ENCODE measurements around the gene PLEKHH1.

Gene PLEKHH1

DNA sequence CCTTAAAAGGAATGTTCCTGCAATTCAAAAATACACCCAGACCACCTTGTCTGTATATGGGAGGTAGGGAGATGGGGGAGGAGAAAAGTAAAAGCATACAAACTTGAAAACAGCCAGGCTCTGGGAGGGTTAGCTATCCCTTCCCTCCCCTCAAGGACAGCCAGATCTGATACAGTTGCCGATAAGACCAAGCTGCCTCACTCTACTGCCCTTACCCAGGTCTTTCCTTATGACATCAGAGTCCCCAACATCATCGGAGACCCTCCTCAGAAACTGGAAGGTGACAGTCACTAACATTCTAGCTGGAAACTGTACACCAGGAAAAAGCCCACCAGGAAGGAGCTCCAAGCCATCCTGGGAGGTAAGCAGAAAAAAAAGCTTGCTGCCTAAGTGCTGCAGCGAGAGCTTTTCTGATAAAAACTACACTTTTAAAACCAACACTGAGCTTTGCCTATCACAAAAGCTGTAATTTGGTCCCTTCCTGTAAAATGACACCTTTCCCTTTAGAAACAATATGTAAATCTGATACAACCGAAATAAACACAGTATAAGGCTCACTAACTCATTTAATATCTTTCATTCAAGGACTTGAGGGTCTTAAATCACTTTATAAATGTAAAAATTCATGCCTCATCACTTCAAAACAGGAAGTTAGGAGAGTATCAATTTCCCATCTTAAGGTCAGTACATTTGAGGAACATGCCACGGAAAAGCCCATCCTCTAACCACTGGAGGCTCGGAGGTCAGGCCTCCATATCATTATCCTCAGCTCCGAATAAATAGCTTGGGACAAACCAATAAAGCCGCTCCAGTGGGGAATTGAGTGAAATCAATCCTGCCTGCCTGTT is 20.4 kb upstream of the PLEKHH1 start:
- DNase-seq: no peak

DNA sequence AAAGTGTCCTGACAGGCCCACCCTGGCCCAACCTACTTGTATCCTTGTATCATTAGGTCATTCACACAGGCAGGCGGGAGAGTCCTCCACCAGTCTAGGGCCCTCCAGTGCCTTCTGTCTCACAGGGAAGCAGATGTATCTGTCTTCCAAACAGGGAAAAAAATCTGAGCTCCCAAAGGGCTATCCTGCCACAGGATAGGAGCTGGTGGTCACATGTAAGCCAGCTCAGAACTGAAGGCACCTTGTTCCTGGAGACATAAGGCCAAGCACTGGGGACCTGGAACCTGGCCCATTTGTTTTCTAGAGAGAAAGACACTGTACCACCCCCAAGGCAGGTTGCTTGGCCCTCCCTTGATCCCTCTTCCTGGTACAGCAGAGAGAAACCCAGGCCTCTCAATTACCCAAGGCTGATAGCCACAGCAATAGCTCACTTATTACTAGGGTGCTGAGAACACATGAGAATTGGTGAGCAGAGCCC is 19.4 kb upstream of the PLEKHH1 start:
- no peak for DNase-seq

DNA sequence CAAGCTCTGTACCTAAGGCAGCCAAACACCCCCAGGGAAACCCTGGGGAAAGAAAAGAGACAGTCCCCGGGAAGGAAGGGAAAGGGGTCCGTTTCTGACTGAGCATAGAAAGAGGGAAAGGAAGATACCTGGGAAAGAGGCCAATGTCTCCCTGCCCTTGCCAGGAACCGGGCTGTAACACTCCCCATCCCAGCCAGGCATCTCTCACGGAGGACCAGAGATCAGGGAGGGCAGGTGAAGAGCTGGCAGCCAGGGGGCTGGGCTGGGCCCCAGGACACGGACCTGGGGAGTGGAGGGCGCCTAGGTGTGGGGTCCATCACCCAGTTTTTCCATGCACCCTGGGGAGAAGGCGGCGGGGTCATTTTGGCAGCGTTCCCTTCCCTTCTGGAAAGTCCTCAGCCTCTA is 18.9 kb upstream of the PLEKHH1 start:
- no peak for DNase-seq

DNA sequence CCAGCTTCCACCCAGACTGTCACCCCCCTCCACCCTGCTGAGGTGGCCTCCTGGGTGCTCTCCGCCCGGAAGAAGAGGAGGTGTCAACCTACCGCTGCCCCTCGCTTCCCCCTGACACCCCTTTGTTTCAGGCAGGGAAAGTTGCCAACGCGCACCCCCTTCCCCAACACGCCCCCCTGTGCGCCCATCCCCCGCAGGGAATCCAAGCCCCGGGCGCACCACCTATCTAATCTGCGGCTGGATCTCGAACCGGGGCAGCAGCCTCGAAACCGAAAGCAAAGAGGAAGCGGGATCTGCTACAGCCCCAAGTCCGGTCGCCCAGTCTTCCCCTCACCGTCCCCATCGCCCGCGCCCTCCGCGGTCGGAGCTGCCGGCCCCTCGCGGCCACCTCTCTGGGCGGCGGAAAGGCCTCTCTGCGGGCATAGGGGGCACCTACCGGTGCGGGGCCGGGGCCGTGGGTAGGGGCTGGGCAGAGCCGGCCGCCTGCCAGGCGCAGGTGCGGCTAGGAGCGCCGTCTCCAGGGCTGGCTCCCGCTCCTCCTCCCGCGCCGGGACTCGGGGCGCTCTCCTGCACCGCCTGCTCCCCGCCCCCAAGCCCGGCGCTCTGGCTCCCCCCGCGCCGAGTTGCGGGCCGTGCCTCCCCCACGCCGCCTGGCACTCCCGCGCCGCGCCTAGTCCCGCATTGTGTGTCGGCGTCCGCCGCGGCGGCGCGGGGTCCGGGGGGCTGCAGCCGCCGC is 18.3 kb upstream of the PLEKHH1 start:
- DNase-seq: no peak

DNA sequence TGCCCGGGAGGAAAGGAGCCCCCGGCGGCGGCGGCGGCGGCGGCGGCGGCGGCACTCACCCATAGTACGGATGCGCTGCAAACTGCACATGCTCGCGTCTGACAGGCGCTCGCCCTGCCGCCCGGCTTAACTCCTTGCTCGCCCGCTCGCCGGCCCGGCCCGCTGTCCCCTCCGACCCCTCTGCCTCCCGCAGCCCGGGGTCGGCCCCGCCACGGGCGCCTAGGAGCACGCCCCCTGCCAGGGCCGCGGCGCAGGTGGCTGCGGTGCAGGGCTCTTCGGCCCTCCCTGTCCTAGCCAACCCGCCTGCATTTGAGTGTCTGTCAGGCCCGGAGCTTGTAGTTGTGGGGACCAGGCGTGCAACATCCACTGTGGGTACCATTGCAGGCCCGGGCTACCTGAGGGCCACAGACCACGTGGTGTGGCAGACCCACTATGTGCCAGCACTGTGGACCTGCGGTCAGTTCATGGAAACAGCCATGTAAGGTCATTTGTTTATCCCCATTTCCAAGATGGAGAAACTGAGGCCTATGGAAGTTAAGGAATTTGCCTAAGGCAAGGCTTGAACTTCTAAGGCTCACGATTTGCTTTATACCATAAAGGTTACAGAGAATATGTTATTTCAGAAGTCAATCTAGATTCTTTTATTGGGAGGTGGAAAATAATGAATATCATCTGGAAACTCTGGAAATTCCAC is 17.6 kb upstream of the PLEKHH1 start:
- DNase-seq: no peak

DNA sequence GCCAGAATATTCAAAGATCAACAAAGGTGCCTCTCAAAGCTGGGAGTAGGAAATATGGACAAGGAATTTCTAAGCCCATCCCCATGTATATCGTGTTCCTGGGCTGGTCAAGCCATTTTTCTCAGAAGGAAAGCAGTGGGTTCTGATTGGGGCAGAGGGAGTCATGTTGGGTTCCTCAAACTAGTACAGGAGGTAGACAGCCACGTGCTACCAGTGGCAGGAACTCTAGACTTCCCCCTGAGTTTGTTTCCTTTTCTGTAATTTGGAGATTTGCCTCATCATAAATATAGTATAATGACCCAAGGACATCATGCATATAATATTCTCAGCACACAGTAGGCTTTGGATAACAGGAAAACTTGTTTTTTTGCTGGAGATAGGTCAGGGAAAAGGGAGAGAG is 16.4 kb upstream of the PLEKHH1 start:
- DNase-seq: no peak

DNA sequence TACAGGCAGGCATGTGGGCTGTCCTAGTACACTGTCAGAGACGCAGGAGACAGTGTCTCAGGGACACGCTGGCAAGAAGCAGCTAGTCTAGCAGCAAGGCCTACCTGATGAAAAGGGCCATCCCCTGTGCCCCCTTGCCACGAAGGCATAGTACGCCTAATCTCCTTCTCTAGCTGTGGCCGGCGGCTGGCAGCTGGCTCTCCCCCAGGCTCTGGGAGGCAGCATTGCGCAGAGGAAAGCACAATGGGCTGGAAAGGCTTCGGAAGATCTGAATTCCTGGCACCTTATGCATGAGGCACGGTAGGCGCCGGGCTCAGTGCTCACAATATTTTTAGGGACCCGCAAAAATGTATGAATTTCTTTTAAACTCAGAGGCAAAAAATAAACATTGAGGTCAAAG is 16.0 kb upstream of the PLEKHH1 start:
- no peak for DNase-seq

DNA sequence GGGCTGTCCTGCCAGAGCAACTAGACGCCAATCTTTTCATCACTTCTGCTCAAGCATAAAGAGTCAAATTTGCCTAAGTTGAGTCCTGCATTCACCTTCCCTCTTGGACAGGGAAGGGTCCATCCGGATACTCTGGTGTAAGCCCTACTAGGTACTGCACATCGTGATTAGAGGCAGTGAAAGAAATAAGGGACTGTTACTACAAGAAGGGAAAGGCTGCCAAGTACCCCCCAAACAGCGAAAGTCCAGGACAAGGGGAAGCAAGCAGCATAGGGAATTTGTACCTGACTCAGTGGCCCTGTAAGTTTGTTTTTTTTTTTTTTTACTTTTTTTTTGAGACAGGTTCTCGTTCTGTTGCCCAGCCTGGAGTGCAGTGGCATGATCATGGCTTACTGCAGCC is 13.7 kb upstream of the PLEKHH1 start:
- DNase-seq: no peak

DNA sequence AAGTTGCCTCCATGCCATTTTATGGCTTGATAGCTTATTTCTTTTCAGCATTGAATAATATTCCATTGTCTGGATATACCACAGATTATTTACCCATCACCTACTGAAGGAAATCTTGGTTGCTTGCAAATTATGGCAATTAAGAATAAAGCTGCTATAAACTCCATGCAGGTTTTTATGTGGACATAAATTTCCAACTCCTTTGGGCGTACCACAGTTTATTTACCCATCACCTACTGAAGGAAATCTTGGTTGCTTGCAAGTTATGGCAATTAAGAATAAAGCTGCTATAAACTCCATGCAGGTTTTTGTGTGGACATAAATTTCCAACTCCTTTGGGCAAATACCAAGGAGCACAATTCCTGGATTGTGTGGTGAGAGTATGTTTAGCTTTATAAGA is 12.6 kb upstream of the PLEKHH1 start:
- no peak for DNase-seq

DNA sequence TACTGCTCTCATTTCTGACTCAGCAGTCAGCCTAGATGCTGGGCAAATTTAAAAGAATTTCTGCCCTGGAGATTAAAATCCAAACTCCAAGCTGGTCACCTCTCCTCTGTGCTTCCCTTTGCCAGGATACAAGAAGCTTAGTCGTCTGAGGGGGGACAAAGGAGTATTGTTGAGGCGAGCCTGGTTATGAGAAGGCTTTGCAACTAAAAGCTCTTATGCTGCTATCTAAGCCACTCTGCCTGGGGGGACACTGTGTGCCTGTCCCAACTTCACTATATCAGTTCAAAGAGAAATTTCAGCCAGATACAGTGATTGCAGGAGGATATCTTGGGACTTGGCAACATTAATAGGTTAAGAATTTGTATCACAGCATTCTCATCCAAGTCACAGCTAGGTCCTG is 10.8 kb upstream of the PLEKHH1 start:
- no peak for DNase-seq

DNA sequence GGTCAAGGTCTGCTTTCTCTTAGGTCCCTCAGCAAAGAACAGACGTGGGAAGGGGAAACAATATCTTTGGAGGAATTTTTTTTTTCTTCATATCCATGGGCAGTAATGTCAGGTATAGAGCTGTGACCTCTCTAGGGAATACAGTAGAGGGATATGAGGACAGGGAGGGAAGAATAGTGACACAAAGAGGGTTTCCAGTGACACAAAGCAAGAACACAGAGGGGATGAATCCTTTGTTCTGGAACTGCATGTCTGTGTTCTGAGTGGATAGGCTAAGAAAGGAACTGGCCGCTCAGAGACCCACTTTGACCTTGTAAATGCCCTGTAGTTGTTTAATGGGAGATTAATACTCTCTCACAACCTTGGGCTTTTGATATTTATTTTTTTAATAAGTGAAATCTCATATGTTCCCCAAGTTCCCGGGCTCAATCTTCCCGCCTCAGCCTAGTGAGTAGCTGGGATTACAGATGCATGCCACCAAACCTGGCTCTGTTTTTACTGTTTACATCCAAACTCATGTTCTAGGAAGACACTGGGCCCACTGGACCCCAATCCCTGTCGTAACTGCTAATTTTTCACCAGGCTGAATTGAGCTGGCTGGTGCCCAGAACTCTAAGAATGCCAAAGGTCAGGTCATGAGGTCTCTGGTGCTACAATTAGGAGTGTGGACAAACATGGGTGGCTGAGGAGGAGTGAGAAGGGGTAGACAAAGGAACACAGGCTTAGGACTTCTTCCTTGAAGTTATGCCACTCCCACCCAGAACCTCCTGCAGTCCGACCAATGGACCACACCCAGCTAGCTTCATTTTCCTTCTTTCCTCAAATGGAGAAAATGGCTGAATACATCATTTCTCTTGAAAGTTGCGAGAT is 9.1 kb upstream of the PLEKHH1 start:
- no peak for DNase-seq

DNA sequence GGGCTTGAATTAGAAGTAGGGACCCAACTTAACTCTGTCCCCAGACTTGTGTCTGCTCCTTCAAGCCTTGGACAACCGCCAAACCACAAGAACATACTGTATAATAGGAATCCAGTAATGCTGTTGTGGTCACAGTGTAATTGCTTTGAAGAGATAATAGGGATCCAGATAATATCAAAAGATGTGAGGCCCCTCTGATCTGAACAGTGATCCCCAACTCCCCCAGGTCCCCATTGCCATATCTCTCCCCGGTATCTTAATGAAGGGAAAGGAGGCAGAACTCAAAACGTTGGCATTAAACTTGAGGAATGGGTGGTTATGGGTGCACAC is 8.5 kb upstream of the PLEKHH1 start:
- DNase-seq: peak; percentile 52

DNA sequence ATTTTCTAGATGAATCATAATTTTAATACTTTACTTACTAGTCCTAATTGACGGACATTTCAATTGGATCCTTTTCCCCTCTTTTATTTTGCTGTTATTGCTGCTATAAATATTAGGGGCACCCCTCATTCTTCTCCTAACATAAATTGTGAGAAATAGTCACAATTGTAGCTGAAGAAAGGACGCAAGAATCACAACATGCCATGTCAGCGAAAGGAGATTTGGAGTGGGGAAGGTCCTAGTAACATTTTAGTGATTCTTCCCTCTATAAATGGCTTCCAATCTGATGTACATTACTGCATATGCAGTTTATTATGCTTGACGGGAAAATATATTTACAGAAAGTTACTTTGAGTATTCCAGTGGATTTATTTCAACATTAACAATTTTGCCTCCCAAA is 7.7 kb upstream of the PLEKHH1 start:
- DNase-seq: no peak

DNA sequence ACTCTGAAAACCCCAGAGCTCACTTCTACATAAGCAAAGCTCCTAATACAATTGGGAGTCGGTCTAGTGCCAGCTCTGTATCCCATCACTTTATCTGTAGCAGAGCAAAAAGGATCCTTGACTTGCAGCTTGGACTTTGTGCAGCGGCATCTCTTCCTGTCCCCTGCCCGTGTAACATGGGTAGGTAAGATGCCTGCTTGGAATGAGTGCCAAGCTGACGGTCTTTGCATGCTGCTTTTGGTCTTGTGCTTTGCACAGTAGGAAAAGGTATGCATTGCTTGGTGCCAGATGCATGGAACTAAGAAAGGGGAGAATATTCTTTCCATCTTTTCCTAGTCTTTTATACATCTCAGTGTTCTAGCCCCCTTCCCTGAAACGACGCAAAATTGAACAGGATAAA is 6.9 kb upstream of the PLEKHH1 start:
- DNase-seq: no peak

DNA sequence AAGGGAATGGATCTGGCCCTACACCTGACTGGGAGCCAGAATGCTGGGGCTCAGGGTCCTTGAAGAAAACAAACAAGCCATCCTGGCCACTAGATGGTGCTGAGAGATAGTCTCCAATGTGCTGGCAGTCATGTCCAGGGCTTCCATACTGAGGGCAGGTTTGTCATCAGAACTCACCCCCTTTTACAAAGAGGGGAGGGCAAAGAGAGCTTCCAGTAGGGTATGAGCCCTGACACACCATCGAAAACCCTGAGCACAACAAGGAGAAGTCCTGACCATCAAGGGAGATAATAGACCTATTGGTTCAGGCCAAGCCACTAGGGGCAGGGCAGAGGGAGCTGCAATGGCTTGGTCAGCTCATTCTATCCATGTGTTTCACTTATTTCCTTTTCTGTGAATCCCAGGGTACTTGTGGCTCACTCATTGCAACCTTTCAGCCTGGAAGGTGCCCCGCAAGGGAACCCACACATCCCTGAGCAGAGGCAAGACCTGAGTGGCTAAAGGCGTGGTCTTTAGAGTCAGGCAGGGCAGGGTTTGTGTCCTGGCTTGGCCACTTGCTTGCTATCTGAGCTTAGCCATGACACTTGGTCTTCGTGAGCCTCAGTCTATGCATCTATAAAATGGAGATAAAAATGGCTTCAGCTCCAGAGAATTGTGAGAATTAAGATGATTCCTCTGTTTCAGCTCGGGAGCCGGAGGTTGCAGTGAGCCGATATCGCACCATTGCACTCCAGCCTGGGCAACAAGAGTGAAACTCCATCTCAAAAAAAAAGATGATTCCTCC is 6.2 kb upstream of the PLEKHH1 start:
- peak; percentile 63 for DNase-seq

DNA sequence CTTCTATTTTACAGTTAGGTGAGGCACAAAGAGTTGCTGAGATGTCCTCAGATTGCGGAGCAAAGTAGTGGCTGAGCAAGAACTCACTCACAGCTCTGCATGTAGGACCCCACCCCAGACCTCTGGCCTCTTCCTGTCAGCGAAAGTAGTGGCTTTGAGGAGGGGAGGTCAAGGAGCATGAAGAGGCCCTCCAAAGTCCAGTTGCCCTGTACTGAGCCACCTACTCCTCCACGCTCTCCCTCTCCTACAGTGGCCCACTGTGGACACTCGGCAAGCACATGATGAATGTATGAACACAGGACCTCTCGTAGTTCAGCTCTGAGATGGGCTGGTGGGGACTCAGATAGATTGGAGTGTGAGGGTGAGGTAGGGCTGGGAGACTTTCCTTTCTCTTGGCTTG is 5.3 kb upstream of the PLEKHH1 start:
- DNase-seq: no peak

DNA sequence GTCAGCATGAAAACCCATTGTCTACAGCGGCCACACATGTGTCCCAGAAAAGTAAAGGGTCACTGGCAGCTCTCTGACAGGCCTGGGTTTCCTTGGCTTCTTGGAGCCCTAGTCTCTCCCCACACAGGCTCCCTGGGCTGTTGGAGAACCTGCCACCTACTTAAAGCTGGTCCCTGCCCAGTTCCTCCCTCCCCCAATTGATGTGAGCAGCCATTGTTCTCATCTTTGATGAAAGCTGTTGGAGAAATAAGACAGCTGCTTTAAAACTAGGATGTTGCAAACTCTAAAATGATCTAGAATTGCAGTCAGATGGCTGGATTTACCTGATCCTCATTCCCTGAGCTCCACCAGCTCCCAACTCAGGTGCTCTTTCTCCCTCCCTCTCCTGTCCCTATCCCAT is 4.8 kb upstream of the PLEKHH1 start:
- no peak for DNase-seq

DNA sequence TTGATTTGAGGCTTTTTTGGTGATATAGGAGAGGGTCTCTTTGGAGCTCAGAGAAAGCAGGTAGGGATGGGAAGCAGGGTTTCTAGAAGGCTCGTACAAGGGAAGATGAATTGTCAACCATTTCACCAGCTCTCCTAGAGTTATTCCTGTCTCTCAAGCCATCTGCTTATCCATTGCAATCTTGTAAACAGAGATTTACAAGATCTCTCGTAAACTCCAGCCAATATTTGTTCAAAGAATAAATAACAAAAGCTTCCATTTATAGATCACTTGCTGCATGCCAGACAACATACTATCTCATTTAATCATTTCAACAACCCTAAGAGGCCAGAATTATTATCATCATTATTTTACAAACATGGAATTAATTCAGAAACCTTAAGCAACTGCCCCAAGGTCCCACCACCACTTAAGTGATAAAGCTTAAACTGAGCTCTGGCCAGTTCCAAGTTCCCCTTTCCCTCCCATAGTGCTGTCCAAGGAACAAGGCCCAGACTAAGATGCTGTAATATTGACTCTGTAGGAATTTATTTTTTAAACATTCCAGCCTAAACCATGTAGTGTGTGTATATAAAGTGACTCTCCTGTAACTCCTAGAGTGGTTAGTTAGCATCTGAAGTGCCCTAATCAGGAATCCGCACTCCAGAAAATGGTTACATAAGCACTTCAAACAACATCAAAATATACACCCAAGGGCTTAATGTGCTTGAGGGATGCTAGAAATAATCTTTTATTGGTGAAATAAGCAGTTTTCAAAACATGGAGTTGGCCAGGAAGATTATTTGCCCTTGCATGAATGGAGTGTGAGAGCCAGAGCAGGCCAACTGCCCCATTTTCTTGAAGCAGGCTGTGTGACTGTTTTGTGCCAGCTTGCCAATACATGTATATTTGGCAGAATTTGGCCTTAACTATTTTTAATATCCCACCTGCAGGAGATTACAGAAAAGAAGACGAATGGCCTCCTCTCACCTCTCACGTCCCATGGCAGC is 2.8 kb upstream of the PLEKHH1 start:
- DNase-seq: peak; percentile 94

DNA sequence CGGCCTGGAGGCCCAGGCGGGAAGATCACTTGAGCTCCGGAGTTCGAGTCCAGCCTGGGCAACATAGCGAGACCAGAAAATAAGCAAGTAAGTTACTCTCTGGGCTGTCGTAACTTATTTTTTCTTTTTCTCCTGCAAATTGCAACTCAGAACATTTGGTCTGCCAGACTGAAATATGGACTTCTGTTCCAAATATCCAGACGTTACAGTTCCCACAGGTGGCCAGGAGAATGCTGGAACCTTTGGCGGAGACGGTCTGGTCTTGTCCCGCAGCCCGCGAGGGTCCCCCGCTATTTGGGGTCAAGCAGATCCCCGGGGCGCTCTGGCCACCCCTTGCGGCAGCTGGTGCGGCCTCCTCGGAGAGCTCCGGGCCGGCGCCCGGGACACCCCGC is 488 bp upstream of the PLEKHH1 start:
- no peak for DNase-seq

DNA sequence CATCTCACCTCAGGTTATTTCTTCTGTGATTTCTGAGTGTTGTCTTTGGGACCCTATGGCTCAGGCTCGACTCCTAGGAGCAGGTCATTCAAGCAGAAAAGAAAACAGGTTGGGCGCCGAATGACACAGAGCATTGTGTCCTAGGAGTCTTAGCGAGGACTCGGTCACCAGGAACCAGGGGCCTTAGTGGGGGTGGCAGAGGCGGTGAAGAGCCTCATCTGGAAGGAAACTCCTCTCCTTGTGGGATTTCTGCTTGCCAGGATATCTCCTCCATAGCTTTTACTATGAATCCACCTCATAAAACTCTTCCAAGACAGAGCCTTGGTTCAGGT is 630 bp downstream of the PLEKHH1 start:
- DNase-seq: no peak

DNA sequence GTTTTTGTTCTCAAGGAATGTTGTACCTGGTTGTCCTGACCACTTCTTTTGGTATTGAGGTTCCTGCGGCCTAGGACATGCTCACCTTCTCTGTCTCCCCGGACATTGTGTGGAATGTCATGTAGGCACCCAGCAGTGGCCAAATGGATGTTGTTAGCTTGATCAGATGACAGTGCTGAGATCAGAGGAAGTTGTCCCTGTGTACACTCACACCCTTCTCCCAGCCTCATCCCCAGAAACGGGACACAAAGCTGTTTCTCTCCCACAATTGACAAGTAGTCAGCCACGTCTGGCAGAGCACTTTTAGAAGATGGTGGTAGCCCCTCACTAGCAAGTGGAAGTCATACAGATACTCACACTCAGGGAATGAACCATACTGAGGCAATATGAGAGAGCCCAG is 3.0 kb downstream of the PLEKHH1 start:
- no peak for DNase-seq

Data from DMS79 (cell line).